ENCODE data around the gene OIT3. TPM values are rescaled to one million over a fixed set of nuclear protein-coding genes. Genes with fewer than 3 reads are reported as not detected.
A peak's percentile ranks its signal among the peaks of the same experiment; 100 is the strongest.

Gene OIT3
- total RNA-seq, 1 experiment from 2014 or later, result not detected

- H3K9me3 ChIP-seq (ENCODE audit: low read length), result no peaks in the 10 kb centered on the region
- ChIA-PET CTCF (no interaction called here), POLR2A (ENCODE audit: unreplicated experiment) (interaction anchor here (0.6 kb wide), 1 partner anchor 107 kb away, joined by 5 read pairs; no protein-coding TSS in a partner anchor)
- H3K36me3 ChIP-seq (ENCODE audit: low read depth, low read length), result no peaks in the 10 kb centered on the region
- H3F3A ChIP-seq (ENCODE audit: low read length, unreplicated experiment), result no peaks in the 10 kb centered on the region
- no peak overlapping the region for H3K4me2 ChIP-seq (ENCODE audit: low read length)
- H3K27ac ChIP-seq (ENCODE audit: low read length), result no peak overlapping the region
- DNase-seq (no peak), ATAC-seq (peak; percentile 31)
- H2AFZ ChIP-seq (ENCODE audit: low read length), result no peak overlapping the region
- H3K4me3 ChIP-seq (ENCODE audit: low read length), result no peak overlapping the region
- intact Hi-C loops (cut with micrococcal nuclease), result no loop called here
- no peak for TF ChIP-seq EZH2phosphoT487 (IDR thresholded peaks at IDR 0.05; ENCODE audit: borderline replicate concordance, low read length)
- TF ChIP-seq EZH2 (IDR thresholded peaks at IDR 0.05; ENCODE audit: low read length, unreplicated experiment), result no peak
- TF ChIP-seq CTCF (conservative IDR thresholded peaks at IDR 0.05; ENCODE audit: low read depth, low read length), result no peak
- no TSS peak for BruUV-seq (replicated peaks)
- no peaks in the 10 kb centered on the region for H3K79me2 ChIP-seq (ENCODE audit: low read length)
- no peak overlapping the region for H3K9ac ChIP-seq (ENCODE audit: low read length)
- 0 out of 2 replicates have a peak, but pooled peaks cover 3% of the 10 kb centered on the region for H3K9me2 ChIP-seq (replicated peaks; ENCODE audit: low read length)
- peaks cover 16% of the 10 kb centered on the region for H3K27me3 ChIP-seq (ENCODE audit: low read length)
- peaks cover 9% of the 10 kb centered on the region for H3K4me1 ChIP-seq (ENCODE audit: insufficient read depth, low read length)
- no peaks in the 10 kb centered on the region for H4K20me1 ChIP-seq (ENCODE audit: low read length)
Measured at GRCh38 chr10:72953687-72954086, 60.1 kb downstream of the OIT3 start.

GRCh38 chr10:72954230-72954595 is 60.7 kb downstream of the OIT3 start:
- Histone ChIP-seq H3F3A (ENCODE audit: low read length, unreplicated experiment) (no peaks in the 10 kb centered on the region), H3K4me2 (ENCODE audit: low read length) (no peak overlapping the region), H3K9ac (ENCODE audit: low read length) (no peak overlapping the region), H3K9me2 (replicated peaks; ENCODE audit: low read length) (0 out of 2 replicates have a peak, but pooled peaks cover 3% of the 10 kb centered on the region), H3K9me3 (ENCODE audit: low read length) (no peaks in the 10 kb centered on the region), H3K27me3 (ENCODE audit: low read length) (peaks cover 11% of the 10 kb centered on the region), H3K4me1 (ENCODE audit: insufficient read depth, low read length) (peaks cover 9% of the 10 kb centered on the region), H4K20me1 (ENCODE audit: low read length) (no peaks in the 10 kb centered on the region), H2AFZ (ENCODE audit: low read length) (no peak overlapping the region), H3K79me2 (ENCODE audit: low read length) (no peaks in the 10 kb centered on the region), H3K36me3 (ENCODE audit: low read depth, low read length) (no peaks in the 10 kb centered on the region), H3K27ac (ENCODE audit: low read length) (no peak overlapping the region), H3K4me3 (ENCODE audit: low read length) (no peak overlapping the region)
- TF ChIP-seq EZH2 (IDR thresholded peaks at IDR 0.05; ENCODE audit: low read length, unreplicated experiment) (no peak), CTCF (conservative IDR thresholded peaks at IDR 0.05; ENCODE audit: low read depth, low read length) (no peak), EZH2phosphoT487 (IDR thresholded peaks at IDR 0.05; ENCODE audit: borderline replicate concordance, low read length) (no peak)
- no peak for DNase-seq
- BruUV-seq (replicated peaks), result no TSS peak
- intact Hi-C loops (cut with micrococcal nuclease), result no loop called here
- POLR2A ChIA-PET (ENCODE audit: unreplicated experiment), result interaction anchor here (0.6 kb wide), 1 partner anchor 108 kb away, joined by 5 read pairs; no protein-coding TSS in a partner anchor
- ATAC-seq, result no peak
- CTCF ChIA-PET, result no interaction called here

- Histone ChIP-seq H3K4me2 (ENCODE audit: low read length) (no peak within 1 kb of the TSS), H3K9ac (ENCODE audit: low read length) (no peak within 1 kb of the TSS), H3K9me3 (ENCODE audit: low read length) (no peaks in the 10 kb centered on the region), H4K20me1 (ENCODE audit: low read length) (no peaks in the 10 kb centered on the region), H3K4me1 (ENCODE audit: insufficient read depth, low read length) (peaks cover 9% of the 10 kb centered on the region), H3K9me2 (replicated peaks; ENCODE audit: low read length) (0 out of 2 replicates have a peak, but pooled peaks cover 3% of the 10 kb centered on the region), H3K27me3 (ENCODE audit: low read length) (peaks cover 14% of the 10 kb centered on the region), H3F3A (ENCODE audit: low read length, unreplicated experiment) (no peaks in the 10 kb centered on the region), H3K79me2 (ENCODE audit: low read length) (no peaks in the 10 kb centered on the region), H2AFZ (ENCODE audit: low read length) (no peak within 1 kb of the TSS), H3K27ac (ENCODE audit: low read length) (no peak within 1 kb of the TSS), H3K4me3 (ENCODE audit: low read length) (no peak within 1 kb of the TSS), H3K36me3 (ENCODE audit: low read depth, low read length) (no peaks in the 10 kb centered on the region)
- ChIA-PET CTCF (no interaction called here), POLR2A (ENCODE audit: unreplicated experiment) (no interaction called here)
- BruUV-seq (replicated peaks), result no TSS peak
- DNase-seq (no peak), ATAC-seq (no peak)
- TF ChIP-seq EZH2 (IDR thresholded peaks at IDR 0.05; ENCODE audit: low read length, unreplicated experiment), result no peak
- TF ChIP-seq CTCF (conservative IDR thresholded peaks at IDR 0.05; ENCODE audit: low read depth, low read length), result no peak
- no peak for TF ChIP-seq EZH2phosphoT487 (IDR thresholded peaks at IDR 0.05; ENCODE audit: borderline replicate concordance, low read length)
- intact Hi-C loops (cut with micrococcal nuclease), result no loop called here
Measured at GRCh38 chr10:72954596-72955554, 61.3 kb downstream of the OIT3 start, which contains the start of gene PLA2G12B. PLA2G12B (minus strand) TSS chr10:72954806; CDS start chr10:72954685, 121 bp downstream.
